ENCODE data around the gene CDC42EP4. TPM values are rescaled to one million over a fixed set of nuclear protein-coding genes. Genes with fewer than 3 reads are reported as not detected.

Gene CDC42EP4
- total RNA-seq, 1 experiment from 2014 or later = 60.1 TPM

- CTCF ChIA-PET = no interaction called here
- intact Hi-C loops (cut with micrococcal nuclease; ENCODE audit: unreplicated experiment) = no loop called here
- Mint-ChIP-seq H3K4me3 (ENCODE audit: low read depth, unreplicated experiment) (no peak overlapping the region), H3K27ac (ENCODE audit: unreplicated experiment) (no peak overlapping the region), H3K4me1 (ENCODE audit: low read depth, unreplicated experiment) (peaks cover 16% of the 10 kb centered on the region), H3K27me3 (ENCODE audit: unreplicated experiment) (no peaks in the 10 kb centered on the region), H3K36me3 (ENCODE audit: insufficient read depth, unreplicated experiment) (peaks cover 34% of the 10 kb centered on the region), H3K9me3 (ENCODE audit: low read depth, unreplicated experiment) (no peaks in the 10 kb centered on the region)
- BruUV-seq (replicated peaks) = no TSS peak
- no peak for DNase-seq
- no peak for TF ChIP-seq CTCF (IDR thresholded peaks at IDR 0.05; ENCODE audit: unreplicated experiment)
These were observed 74.1 kb downstream of the CDC42EP4 start for GRCh38 chr17:73237714-73238113.

GRCh38 chr17:73234736-73235135 lies 77.1 kb downstream of the CDC42EP4 start:
- DNase-seq = no peak
- BruUV-seq (replicated peaks) = no TSS peak
- Mint-ChIP-seq H3K27me3 (ENCODE audit: unreplicated experiment) (no peaks in the 10 kb centered on the region), H3K9me3 (ENCODE audit: low read depth, unreplicated experiment) (no peaks in the 10 kb centered on the region), H3K4me1 (ENCODE audit: low read depth, unreplicated experiment) (peaks cover 29% of the 10 kb centered on the region), H3K27ac (ENCODE audit: unreplicated experiment) (no peak overlapping the region), H3K36me3 (ENCODE audit: insufficient read depth, unreplicated experiment) (peaks cover 56% of the 10 kb centered on the region), H3K4me3 (ENCODE audit: low read depth, unreplicated experiment) (no peak overlapping the region)
- CTCF ChIA-PET = interaction anchor here (0.7 to 1.1 kb wide), 2 partner anchors 118 to 253 kb away, joined by 3 to 5 read pairs; no protein-coding TSS in a partner anchor
- intact Hi-C loops (cut with micrococcal nuclease; ENCODE audit: unreplicated experiment) = no loop called here
- no peak for TF ChIP-seq CTCF (IDR thresholded peaks at IDR 0.05; ENCODE audit: unreplicated experiment)

Other genes with a start within 250 kb of the CDC42EP4 start
- gene SLC39A11, start 219.3 kb downstream of the CDC42EP4 start, total RNA-seq (2022) = 60.3 and 70.1 TPM in 2 replicates
- 0.54 and 0.64 TPM in 2 replicates for gene SSTR2, start 147.0 kb downstream of the CDC42EP4 start, total RNA-seq (2022)
- 36.1 and 37.7 TPM in 2 replicates for gene COG1, start 118.9 kb downstream of the CDC42EP4 start, total RNA-seq (2022)
- gene CPSF4L, start 50.1 kb downstream of the CDC42EP4 start, total RNA-seq (2022) = not detected in 2 replicates